ENCODE results near the gene COL25A1.

COL25A1 gene

GRCh38 chr4:108849611-108850168 is 452.8 kb downstream of the COL25A1 start:
- in situ Hi-C loops (cut with HindIII; ENCODE audit: low sequenced_read_pairs), result no loop called here
- DNase-seq (ENCODE audit: low read depth, low spot score), result peak; percentile 83
- no peak for TF ChIP-seq CTCF (IDR thresholded peaks at IDR 0.05; ENCODE audit: low read depth, low read length)
- no peak overlapping the region for H3K4me3 ChIP-seq (ENCODE audit: low read depth, low read length)

GRCh38 chr4:108846568-108846967 is 455.9 kb downstream of the COL25A1 start:
- no peak for TF ChIP-seq CTCF (IDR thresholded peaks at IDR 0.05; ENCODE audit: low read depth, low read length)
- in situ Hi-C loops (cut with HindIII; ENCODE audit: low sequenced_read_pairs), result no loop called here
- DNase-seq (ENCODE audit: low read depth, low spot score), result no peak
- H3K4me3 ChIP-seq (ENCODE audit: low read depth, low read length), result no peak overlapping the region

- TF ChIP-seq CTCF (IDR thresholded peaks at IDR 0.05; ENCODE audit: low read depth, low read length), result no peak
- H3K4me3 ChIP-seq (ENCODE audit: low read depth, low read length), result no peak overlapping the region
- no peak for DNase-seq (ENCODE audit: low read depth, low spot score)
- in situ Hi-C loops (cut with HindIII; ENCODE audit: low sequenced_read_pairs), result no loop called here
Measured at GRCh38 chr4:108840426-108840975, 462.0 kb downstream of the COL25A1 start.

- H3K4me3 ChIP-seq (ENCODE audit: low read depth, low read length), result no peak overlapping the region
- no peak for DNase-seq (ENCODE audit: low read depth, low spot score)
- in situ Hi-C loops (cut with HindIII; ENCODE audit: low sequenced_read_pairs), result no loop called here
- no peak for TF ChIP-seq CTCF (IDR thresholded peaks at IDR 0.05; ENCODE audit: low read depth, low read length)
Measured at GRCh38 chr4:108839333-108839732, 463.1 kb downstream of the COL25A1 start.

- DNase-seq (ENCODE audit: low read depth, low spot score), result no peak
- no peak for TF ChIP-seq CTCF (IDR thresholded peaks at IDR 0.05; ENCODE audit: low read depth, low read length)
- in situ Hi-C loops (cut with HindIII; ENCODE audit: low sequenced_read_pairs), result no loop called here
- H3K4me3 ChIP-seq (ENCODE audit: low read depth, low read length), result no peak overlapping the region
Measured at GRCh38 chr4:108838451-108838850, 464.0 kb downstream of the COL25A1 start.

- in situ Hi-C loops (cut with HindIII; ENCODE audit: low sequenced_read_pairs), result no loop called here
- peak; percentile 64 for DNase-seq (ENCODE audit: low read depth, low spot score)
- peak; percentile 62 for TF ChIP-seq CTCF (IDR thresholded peaks at IDR 0.05; ENCODE audit: low read depth, low read length)
- no peak overlapping the region for H3K4me3 ChIP-seq (ENCODE audit: low read depth, low read length)
Measured at GRCh38 chr4:108834835-108835384, 467.5 kb downstream of the COL25A1 start.
